GM19455 (cell line): ENCODE data around the gene DGKE.

Source experiments
- ATAC-seq: cut with Tn5 transposase; IDR thresholded peaks from one replicate; pipeline ENCODE4 v1.9.1; 2021; ENCODE audit not compliant: unreplicated experiment

Gene DGKE

GRCh38 chr17:56812901-56813388 lies 21.0 kb upstream of the DGKE start:
- no peak for ATAC-seq

- ATAC-seq = no peak
These were observed 18.2 kb upstream of the DGKE start for GRCh38 chr17:56815711-56816110.

- no peak for ATAC-seq
These were observed 16.9 kb upstream of the DGKE start for GRCh38 chr17:56817066-56817465.

GRCh38 chr17:56819030-56819429 lies 14.9 kb upstream of the DGKE start:
- ATAC-seq = no peak

- peak; percentile 74 for ATAC-seq
These were observed 14.4 kb upstream of the DGKE start for GRCh38 chr17:56819431-56820145.

- no peak for ATAC-seq
These were observed 13.7 kb upstream of the DGKE start for GRCh38 chr17:56820207-56820606.

- no peak for ATAC-seq
These were observed 12.0 kb upstream of the DGKE start for GRCh38 chr17:56821847-56822534.

- no peak for ATAC-seq
These were observed 11.2 kb upstream of the DGKE start for GRCh38 chr17:56822725-56823124.

GRCh38 chr17:56823848-56824247 lies 10.1 kb upstream of the DGKE start:
- ATAC-seq = no peak

- no peak for ATAC-seq
These were observed 9.4 kb upstream of the DGKE start for GRCh38 chr17:56824503-56824902.

GRCh38 chr17:56826611-56827414 lies 7.1 kb upstream of the DGKE start:
- no peak for ATAC-seq

GRCh38 chr17:56830726-56831368 lies 3.1 kb upstream of the DGKE start:
- ATAC-seq = no peak

- no peak for ATAC-seq
These were observed 2.4 kb upstream of the DGKE start for GRCh38 chr17:56831369-56832095.

GRCh38 chr17:56832446-56832845 lies 1.5 kb upstream of the DGKE start:
- ATAC-seq = no peak

- ATAC-seq = peak; percentile 56
These were observed 718 bp upstream of the DGKE start for GRCh38 chr17:56833057-56833808.

GRCh38 chr17:56834380-56835263 lies 671 bp downstream of the DGKE start:
- peak; percentile 43 for ATAC-seq

- ATAC-seq = no peak
These were observed 1.3 kb downstream of the DGKE start for GRCh38 chr17:56835264-56835585.

- no peak for ATAC-seq
These were observed 4.7 kb downstream of the DGKE start for GRCh38 chr17:56838687-56839086.

GRCh38 chr17:56842577-56842976 lies 8.6 kb downstream of the DGKE start:
- no peak for ATAC-seq
